NCI-H510A (cell line): ENCODE results near the gene GRHL1.
"Not testable (repeated sequence)": the region's sequence is repeated elsewhere in the genome, so short reads cannot be mapped to it uniquely, and the experiment has no call there.

Source experiments
- DNase-seq: peaks from one replicate; lab custom pipeline; 2025; lab: John Stamatoyannopoulos, UW

GRHL1 gene

GRCh38 chr2:10026940-10027569 lies 75.6 kb downstream of the GRHL1 start:
- DNase-seq = no peak

- DNase-seq = no peak
Measured at GRCh38 chr2:10027660-10028330, 76.3 kb downstream of the GRHL1 start.

GRCh38 chr2:10028407-10028987 lies 77.0 kb downstream of the GRHL1 start:
- no peak for DNase-seq

- DNase-seq = peak; percentile 37
Measured at GRCh38 chr2:10028988-10029874, 77.7 kb downstream of the GRHL1 start.

GRCh38 chr2:10029875-10030223 lies 78.4 kb downstream of the GRHL1 start:
- no peak for DNase-seq

- DNase-seq = peak; percentile 86
Measured at GRCh38 chr2:10030311-10030736, 78.8 kb downstream of the GRHL1 start.

GRCh38 chr2:10030798-10031197 lies 79.3 kb downstream of the GRHL1 start:
- DNase-seq = not testable (repeated sequence)

- no peak for DNase-seq
Measured at GRCh38 chr2:10031886-10032745, 80.6 kb downstream of the GRHL1 start.

- no peak for DNase-seq
Measured at GRCh38 chr2:10032746-10033105, 81.2 kb downstream of the GRHL1 start.

- no peak for DNase-seq
Measured at GRCh38 chr2:10033251-10034006, 81.9 kb downstream of the GRHL1 start.

GRCh38 chr2:10034333-10035052 lies 83.0 kb downstream of the GRHL1 start:
- DNase-seq = no peak

- DNase-seq = no peak
Measured at GRCh38 chr2:10035053-10035422, 83.5 kb downstream of the GRHL1 start.

- DNase-seq = no peak
Measured at GRCh38 chr2:10035633-10036032, 84.1 kb downstream of the GRHL1 start.

GRCh38 chr2:10036095-10036884 lies 84.8 kb downstream of the GRHL1 start:
- no peak for DNase-seq

GRCh38 chr2:10038123-10038522 lies 86.6 kb downstream of the GRHL1 start:
- no peak for DNase-seq

GRCh38 chr2:10038716-10039115 lies 87.2 kb downstream of the GRHL1 start:
- no peak for DNase-seq

GRCh38 chr2:10039658-10040410 lies 88.3 kb downstream of the GRHL1 start:
- DNase-seq = no peak

GRCh38 chr2:10041711-10042110 lies 90.2 kb downstream of the GRHL1 start:
- no peak for DNase-seq
